Stimulated activated CD4-positive, alpha-beta T cell treated with anti-CD3 and anti-CD28 coated beads, Interleukin-15, amount 100 ng/mL, for 1 hour (primary cell): ENCODE results near the gene ITK.

Source experiments
- DNase-seq, 2 donors: peaks; one replicate each; pipeline ENCODE4 v3.0.0-alpha.2; 2020; ENCODE audit warnings: low read depth in 1 of 2, low spot score in 1 of 2

Gene ITK

DNA sequence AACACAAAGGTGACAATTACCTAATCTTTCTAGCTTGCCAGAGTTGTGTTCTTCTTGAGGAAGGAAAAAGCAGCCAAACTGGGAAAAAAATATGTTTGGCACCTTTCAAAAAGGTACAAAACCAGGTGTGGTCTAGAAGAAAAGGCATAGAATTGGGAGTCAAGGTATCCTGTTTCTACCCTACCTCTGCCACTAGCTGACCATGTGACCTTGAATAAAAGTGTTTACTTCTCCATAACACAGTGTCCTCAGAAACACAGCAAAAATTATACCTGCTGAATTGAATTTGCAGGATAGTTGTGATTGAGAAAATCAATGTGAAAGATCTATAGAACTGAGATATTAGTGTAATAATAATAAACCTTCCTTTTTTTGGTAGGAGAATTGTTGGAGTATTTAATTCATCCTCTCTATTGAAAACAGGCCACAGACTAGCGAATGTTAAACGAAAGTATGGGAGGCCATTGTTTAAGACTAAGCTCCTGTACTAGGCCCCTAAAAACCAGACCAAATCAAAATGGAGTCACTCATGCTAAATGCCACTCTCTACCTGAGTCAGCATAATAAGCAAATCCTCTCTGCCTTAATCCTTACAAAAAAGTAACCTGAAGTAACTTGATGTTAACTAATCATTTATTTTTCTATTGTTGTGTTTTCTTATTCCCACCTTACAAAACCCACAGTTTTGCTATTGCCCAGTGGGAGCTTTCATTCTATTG lies 97.8 kb downstream of the ITK start:
- no peak for DNase-seq

GRCh38 chr5:157279605-157280239 lies 99.1 kb downstream of the ITK start:
- no peak for DNase-seq

GRCh38 chr5:157280927-157281326 lies 100.3 kb downstream of the ITK start:
- DNase-seq: no peak

GRCh38 chr5:157282150-157282549 lies 101.5 kb downstream of the ITK start:
- no peak for DNase-seq

GRCh38 chr5:157283434-157283833 lies 102.8 kb downstream of the ITK start:
- DNase-seq: no peak

- DNase-seq: no peak
These were observed 104.0 kb downstream of the ITK start for GRCh38 chr5:157284458-157285212.

GRCh38 chr5:157285310-157286035 lies 104.8 kb downstream of the ITK start:
- no peak for DNase-seq

GRCh38 chr5:157286761-157287211 lies 106.1 kb downstream of the ITK start:
- DNase-seq: no peak

- DNase-seq: no peak
These were observed 107.9 kb downstream of the ITK start for GRCh38 chr5:157288405-157289163.

DNA sequence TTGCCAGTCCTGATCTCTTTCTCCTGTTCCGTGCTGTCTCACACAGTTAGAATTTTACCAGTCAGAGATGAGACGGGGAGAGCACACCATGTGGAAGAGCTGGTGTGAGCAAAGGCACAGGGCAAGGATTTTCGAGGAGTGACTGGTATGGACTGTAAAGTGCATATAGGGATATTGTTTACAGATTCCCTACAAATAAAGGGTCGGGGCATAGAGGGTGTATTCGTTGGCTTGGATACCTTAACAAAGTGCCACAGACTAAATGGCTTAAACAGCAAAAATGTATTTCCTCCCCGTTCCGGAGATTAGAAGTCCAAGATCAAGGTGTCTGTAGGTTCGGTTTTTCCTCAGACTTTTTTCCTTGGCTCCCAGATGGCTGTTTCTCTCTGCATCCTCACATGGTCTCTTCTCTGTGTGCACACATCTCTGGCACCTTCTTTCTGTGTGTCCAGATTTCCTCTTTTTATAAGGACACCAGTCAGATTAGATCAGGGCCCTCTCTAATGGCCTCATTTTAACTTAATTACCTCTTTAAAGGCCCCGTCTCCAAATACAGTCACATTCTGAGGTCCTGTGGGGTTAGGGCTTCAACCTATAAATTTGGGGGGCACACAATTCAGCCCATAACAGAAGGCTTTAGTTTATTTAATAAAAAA lies 108.7 kb downstream of the ITK start:
- DNase-seq: no peak

- no peak for DNase-seq
These were observed 109.7 kb downstream of the ITK start for GRCh38 chr5:157290156-157290980.

DNA sequence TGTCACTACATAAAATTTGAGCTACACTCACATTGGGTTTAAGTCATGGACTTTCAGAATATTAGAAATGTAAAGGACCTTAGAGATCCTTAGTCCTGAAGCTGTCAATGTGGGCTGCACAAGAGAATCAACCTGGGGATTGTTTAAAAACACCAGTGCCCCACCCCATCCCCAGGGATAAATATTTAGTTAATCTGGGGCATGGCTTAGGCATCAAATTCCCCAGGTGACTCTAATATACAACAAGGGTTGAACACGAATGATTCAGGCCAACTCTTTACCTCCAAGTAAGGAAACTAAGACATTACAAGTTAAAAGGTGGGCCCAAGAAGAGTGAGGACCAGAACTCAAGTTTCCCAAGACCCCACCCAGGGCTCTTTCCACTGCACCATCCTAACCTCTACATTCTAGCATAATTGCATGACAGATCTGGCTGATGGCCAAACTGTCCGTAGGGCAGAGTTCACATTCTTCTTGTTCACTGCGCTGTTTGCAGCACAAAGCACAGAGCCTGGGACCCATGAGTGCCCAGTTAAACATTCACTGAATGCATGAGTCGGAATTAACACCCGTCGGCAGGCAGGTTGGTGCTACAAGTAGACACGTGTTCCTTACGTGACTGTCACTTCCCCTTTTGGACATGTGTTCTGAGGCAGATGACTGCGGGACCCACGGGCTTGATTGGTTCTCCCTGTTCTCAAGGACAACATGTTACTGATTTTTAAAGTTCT lies 110.5 kb downstream of the ITK start:
- DNase-seq: no peak

DNA sequence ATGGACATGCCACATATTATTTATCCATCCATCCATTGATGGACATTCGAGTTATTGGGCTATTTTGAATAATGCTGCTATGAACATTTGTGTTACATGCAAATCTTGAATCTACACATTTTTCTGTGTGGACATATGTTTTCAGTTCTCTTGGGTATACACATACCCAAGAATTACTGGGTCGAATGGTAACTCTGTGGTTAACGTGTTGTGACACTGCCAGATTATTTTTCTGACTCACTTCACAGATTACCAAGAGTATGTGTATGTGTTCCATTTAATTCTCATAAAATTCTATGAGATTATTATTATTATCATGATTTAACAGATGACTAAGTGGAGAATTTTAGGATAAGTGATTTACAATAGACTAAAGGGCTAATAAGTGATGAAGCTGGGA lies 112.0 kb downstream of the ITK start:
- no peak for DNase-seq

GRCh38 chr5:157294407-157295091 lies 113.9 kb downstream of the ITK start:
- no peak for DNase-seq

- no peak for DNase-seq
These were observed 114.6 kb downstream of the ITK start for GRCh38 chr5:157295247-157295646.

GRCh38 chr5:157300564-157300963 lies 119.9 kb downstream of the ITK start:
- no peak for DNase-seq

DNA sequence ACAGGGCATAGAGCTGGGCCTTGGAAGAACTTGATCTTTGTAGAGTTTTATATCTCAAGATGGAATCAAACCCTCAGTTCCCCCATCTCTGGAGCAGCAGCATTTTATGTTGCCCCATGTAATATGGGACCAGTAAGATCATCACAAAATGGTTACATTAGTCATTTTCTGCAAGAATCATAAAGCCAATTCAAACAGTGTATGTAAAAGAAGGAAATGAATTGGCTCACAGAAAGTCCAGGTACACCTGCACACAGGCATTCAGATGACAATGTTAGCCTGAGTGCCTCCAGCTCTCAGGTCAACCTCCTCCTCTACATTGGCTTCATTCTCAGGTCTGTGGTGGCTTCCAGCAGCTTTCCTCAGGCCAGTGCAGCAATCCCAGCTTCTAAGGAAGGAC lies 120.4 kb downstream of the ITK start:
- DNase-seq: no peak

- no peak for DNase-seq
These were observed 122.4 kb downstream of the ITK start for GRCh38 chr5:157303023-157303422.
